Right kidney (tissue), 1 donor: ENCODE results near the gene TP53I13.

Experiments
- DNase-seq: peaks from one replicate; pipeline ENCODE4 v3.0.0-alpha.2; 2016

The TP53I13 gene

GRCh38 chr17:29592850-29593551, 24.5 kb downstream of the TP53I13 start, which contains the start of gene ANKRD13B:
TSS of gene ANKRD13B (plus strand) at chr17:29593132. CDS start at chr17:29593622, 490 bp downstream.
- DNase-seq, result no peak

- no peak for DNase-seq
Measured at GRCh38 chr17:29593591-29594518, 25.4 kb downstream of the TP53I13 start.

GRCh38 chr17:29594519-29595090, 26.1 kb downstream of the TP53I13 start:
- no peak for DNase-seq

GRCh38 chr17:29595107-29595942, 26.8 kb downstream of the TP53I13 start:
- DNase-seq, result no peak

GRCh38 chr17:29595943-29596774, 27.7 kb downstream of the TP53I13 start:
- no peak for DNase-seq

- no peak for DNase-seq
Measured at GRCh38 chr17:29596811-29597210, 28.3 kb downstream of the TP53I13 start.

- DNase-seq, result no peak
Measured at GRCh38 chr17:29597361-29598172, 29.1 kb downstream of the TP53I13 start.

- no peak for DNase-seq
Measured at GRCh38 chr17:29603109-29603674, 34.7 kb downstream of the TP53I13 start.

- DNase-seq, result no peak
Measured at GRCh38 chr17:29607557-29608195, 39.2 kb downstream of the TP53I13 start.

- DNase-seq, result no peak
Measured at GRCh38 chr17:29608986-29609385, 40.5 kb downstream of the TP53I13 start.

GRCh38 chr17:29610395-29610794, 41.9 kb downstream of the TP53I13 start:
- no peak for DNase-seq

- DNase-seq, result no peak
Measured at GRCh38 chr17:29611351-29612093, 43.0 kb downstream of the TP53I13 start.

GRCh38 chr17:29612094-29612403, 43.5 kb downstream of the TP53I13 start:
- no peak for DNase-seq

- peak; percentile 62 for DNase-seq
Measured at GRCh38 chr17:29612404-29613280, 44.1 kb downstream of the TP53I13 start.

- DNase-seq, result peak; percentile 86
Measured at GRCh38 chr17:29613352-29613837, 44.9 kb downstream of the TP53I13 start.

- DNase-seq, result no peak
Measured at GRCh38 chr17:29613856-29614255, 45.4 kb downstream of the TP53I13 start.

- DNase-seq, result no peak
Measured at GRCh38 chr17:29614349-29615047, 46.0 kb downstream of the TP53I13 start.
